Nephron (organoid): Measurements from ENCODE around the gene TCN2.

ENCODE experiments used
- H3K27ac Mint-ChIP-seq, 3 experiments: 2 replicates each; pipeline ENCODE4 v1.8.0; 2020; ENCODE audit warnings: mixed read lengths in 3 of 3, mild to moderate bottlenecking in 2 of 3, moderate library complexity in 1 of 3
- H3K27me3 Mint-ChIP-seq: 2 replicates; pipeline ENCODE4 v1.8.0; 2021; ENCODE audit warnings: low read depth, mild to moderate bottlenecking, moderate library complexity, mixed read lengths
- H3K36me3 Mint-ChIP-seq: 2 replicates; pipeline ENCODE4 v1.8.0; 2020; ENCODE audit warnings: low read depth, mixed read lengths
- H3K4me1 Mint-ChIP-seq: 2 replicates; pipeline ENCODE4 v1.8.0; 2020; ENCODE audit warnings: mixed read lengths
- H3K4me3 Mint-ChIP-seq, 3 experiments: 2 replicates each; pipeline ENCODE4 v1.8.0; 2020; ENCODE audit warnings: mild to moderate bottlenecking in 3 of 3, mixed read lengths in 3 of 3, moderate library complexity in 2 of 3
- H3K9me3 Mint-ChIP-seq: 2 replicates; pipeline ENCODE4 v1.8.0; 2020; ENCODE audit warnings: mixed read lengths
- CTCF ChIP-seq, 3 experiments: fragments of 200-600 bp; sonication (generic); IDR thresholded peaks; one replicate each; pipeline ENCODE4 v1.5.0; 2021; ENCODE audit warnings: antibody characterized with exemption in 3 of 3; ENCODE audit not compliant: unreplicated experiment in 3 of 3

Gene TCN2

GRCh38 chr22:30596199-30596598, 10.8 kb upstream of the TCN2 start:
- Mint-ChIP-seq H3K27ac (no peak overlapping the region), H3K4me1 (no peaks in the 10 kb centered on the region), H3K9me3 (no peaks in the 10 kb centered on the region), H3K27me3 (peaks cover 9% of the 10 kb centered on the region), H3K4me3 (no peak overlapping the region), H3K36me3 (no peaks in the 10 kb centered on the region)
- no peak for TF ChIP-seq CTCF (IDR thresholded peaks at IDR 0.05; ENCODE audit: unreplicated experiment in 3 of 3)

GRCh38 chr22:30596886-30597285, 10.1 kb upstream of the TCN2 start:
- no peaks in the 10 kb centered on the region for H3K9me3 Mint-ChIP-seq
- H3K27ac Mint-ChIP-seq = no peak overlapping the region
- no peak for TF ChIP-seq CTCF (IDR thresholded peaks at IDR 0.05; ENCODE audit: unreplicated experiment in 3 of 3)

GRCh38 chr22:30598986-30599385, 8.0 kb upstream of the TCN2 start:
- no peak overlapping the region for H3K27ac Mint-ChIP-seq
- TF ChIP-seq CTCF (IDR thresholded peaks at IDR 0.05; ENCODE audit: unreplicated experiment in 3 of 3) = no peak
- H3K4me3 Mint-ChIP-seq = no peak overlapping the region
- H3K9me3 Mint-ChIP-seq = no peaks in the 10 kb centered on the region
- no peaks in the 10 kb centered on the region for H3K4me1 Mint-ChIP-seq
- no peaks in the 10 kb centered on the region for H3K36me3 Mint-ChIP-seq
- H3K27me3 Mint-ChIP-seq = peaks cover 8% of the 10 kb centered on the region

More at GRCh38 chr22:30596886-30597285, 10.1 kb upstream of the TCN2 start:
- no peak overlapping the region for H3K4me3 Mint-ChIP-seq
- no peaks in the 10 kb centered on the region for H3K36me3 Mint-ChIP-seq
- no peaks in the 10 kb centered on the region for H3K4me1 Mint-ChIP-seq
- peaks cover 9% of the 10 kb centered on the region for H3K27me3 Mint-ChIP-seq

- peaks cover 5% of the 10 kb centered on the region for H3K4me1 Mint-ChIP-seq
- H3K9me3 Mint-ChIP-seq = no peaks in the 10 kb centered on the region
- no peak overlapping the region for H3K27ac Mint-ChIP-seq
- no peak for TF ChIP-seq CTCF (IDR thresholded peaks at IDR 0.05; ENCODE audit: unreplicated experiment in 3 of 3)
- no peaks in the 10 kb centered on the region for H3K27me3 Mint-ChIP-seq
- no peak overlapping the region for H3K4me3 Mint-ChIP-seq
- H3K36me3 Mint-ChIP-seq = no peaks in the 10 kb centered on the region
Observed at GRCh38 chr22:30600921-30601320, 6.1 kb upstream of the TCN2 start.

GRCh38 chr22:30601464-30601863, 5.5 kb upstream of the TCN2 start:
- H3K27me3 Mint-ChIP-seq = no peaks in the 10 kb centered on the region
- no peak overlapping the region for H3K4me3 Mint-ChIP-seq
- no peaks in the 10 kb centered on the region for H3K36me3 Mint-ChIP-seq
- no peak for TF ChIP-seq CTCF (IDR thresholded peaks at IDR 0.05; ENCODE audit: unreplicated experiment in 3 of 3)
- H3K27ac Mint-ChIP-seq = no peak overlapping the region
- peaks cover 9% of the 10 kb centered on the region for H3K4me1 Mint-ChIP-seq
- H3K9me3 Mint-ChIP-seq = no peaks in the 10 kb centered on the region

- Mint-ChIP-seq H3K27ac (no peak overlapping the region), H3K4me3 (no peak overlapping the region), H3K27me3 (no peaks in the 10 kb centered on the region), H3K4me1 (peaks cover 12% of the 10 kb centered on the region), H3K9me3 (no peaks in the 10 kb centered on the region), H3K36me3 (no peaks in the 10 kb centered on the region)
- TF ChIP-seq CTCF (IDR thresholded peaks at IDR 0.05; ENCODE audit: unreplicated experiment in 3 of 3) = peak; percentile 15 to 28 (median 15)
Observed at GRCh38 chr22:30602049-30602448, 4.9 kb upstream of the TCN2 start.
